ENCODE measurements around the gene ARHGEF4.

ARHGEF4 gene

GRCh38 chr2:130878316-130878715, 41.6 kb downstream of the ARHGEF4 start:
- no peak overlapping the region for H3K9ac ChIP-seq (ENCODE audit: low read length)
- H3F3A ChIP-seq (ENCODE audit: insufficient read depth, low read length) = no peaks in the 10 kb centered on the region
- no peak overlapping the region for H2AFZ ChIP-seq (ENCODE audit: low read length)
- H3K79me2 ChIP-seq (ENCODE audit: low read length) = no peaks in the 10 kb centered on the region
- TF ChIP-seq EZH2phosphoT487 (IDR thresholded peaks at IDR 0.05; ENCODE audit: low read length) (no peak), CTCF (IDR thresholded peaks at IDR 0.05; ENCODE audit: low read length) (no peak), EZH2 (optimal IDR thresholded peaks at IDR 0.05; ENCODE audit: low read depth, low read length) (no peak)
- no peaks in the 10 kb centered on the region for H3K4me1 ChIP-seq (ENCODE audit: low read length)
- no peaks in the 10 kb centered on the region for H4K20me1 ChIP-seq (ENCODE audit: insufficient read depth, low read length)
- no peaks in the 10 kb centered on the region for H3K9me2 ChIP-seq (replicated peaks; ENCODE audit: insufficient read depth, low read length)
- H3K4me3 ChIP-seq (ENCODE audit: low read length) = no peak overlapping the region
- no peaks in the 10 kb centered on the region for H3K27me3 ChIP-seq (replicated peaks; ENCODE audit: insufficient read depth, low read length)
- no peak for DNase-seq
- no peaks in the 10 kb centered on the region for H3K36me3 ChIP-seq (replicated peaks; ENCODE audit: insufficient read depth, low read length)
- no peak overlapping the region for H3K27ac ChIP-seq (ENCODE audit: low read length)
- H3K4me2 ChIP-seq (ENCODE audit: low read depth, low read length) = no peak overlapping the region
- no peaks in the 10 kb centered on the region for H3K9me3 ChIP-seq (replicated peaks; ENCODE audit: insufficient read depth, low read length)

GRCh38 chr2:130878933-130879332, 42.2 kb downstream of the ARHGEF4 start:
- DNase-seq = no peak
- H3K4me2 ChIP-seq (ENCODE audit: low read depth, low read length) = no peak overlapping the region
- no peaks in the 10 kb centered on the region for H4K20me1 ChIP-seq (ENCODE audit: insufficient read depth, low read length)
- H3K27ac ChIP-seq (ENCODE audit: low read length) = no peak overlapping the region
- no peaks in the 10 kb centered on the region for H3K79me2 ChIP-seq (ENCODE audit: low read length)
- H3K9me2 ChIP-seq (replicated peaks; ENCODE audit: insufficient read depth, low read length) = no peaks in the 10 kb centered on the region
- no peak overlapping the region for H3K9ac ChIP-seq (ENCODE audit: low read length)
- no peak overlapping the region for H2AFZ ChIP-seq (ENCODE audit: low read length)
- H3K4me3 ChIP-seq (ENCODE audit: low read length) = no peak overlapping the region
- no peaks in the 10 kb centered on the region for H3K4me1 ChIP-seq (ENCODE audit: low read length)
- H3K27me3 ChIP-seq (replicated peaks; ENCODE audit: insufficient read depth, low read length) = no peaks in the 10 kb centered on the region
- H3F3A ChIP-seq (ENCODE audit: insufficient read depth, low read length) = no peaks in the 10 kb centered on the region
- TF ChIP-seq CTCF (IDR thresholded peaks at IDR 0.05; ENCODE audit: low read length) (no peak), EZH2phosphoT487 (IDR thresholded peaks at IDR 0.05; ENCODE audit: low read length) (no peak), EZH2 (optimal IDR thresholded peaks at IDR 0.05; ENCODE audit: low read depth, low read length) (no peak)
- H3K9me3 ChIP-seq (replicated peaks; ENCODE audit: insufficient read depth, low read length) = no peaks in the 10 kb centered on the region
- H3K36me3 ChIP-seq (replicated peaks; ENCODE audit: insufficient read depth, low read length) = no peaks in the 10 kb centered on the region

GRCh38 chr2:130882111-130882690, 45.5 kb downstream of the ARHGEF4 start:
- Histone ChIP-seq H2AFZ (ENCODE audit: low read length) (no peak overlapping the region), H3K4me2 (ENCODE audit: low read depth, low read length) (no peak overlapping the region), H3K27me3 (replicated peaks; ENCODE audit: insufficient read depth, low read length) (no peaks in the 10 kb centered on the region), H3F3A (ENCODE audit: insufficient read depth, low read length) (no peaks in the 10 kb centered on the region), H3K9ac (ENCODE audit: low read length) (no peak overlapping the region), H3K9me2 (replicated peaks; ENCODE audit: insufficient read depth, low read length) (no peaks in the 10 kb centered on the region), H3K36me3 (replicated peaks; ENCODE audit: insufficient read depth, low read length) (no peaks in the 10 kb centered on the region), H3K9me3 (replicated peaks; ENCODE audit: insufficient read depth, low read length) (no peaks in the 10 kb centered on the region), H3K4me3 (ENCODE audit: low read length) (no peak overlapping the region), H3K4me1 (ENCODE audit: low read length) (no peaks in the 10 kb centered on the region), H3K27ac (ENCODE audit: low read length) (no peak overlapping the region), H3K79me2 (ENCODE audit: low read length) (no peaks in the 10 kb centered on the region), H4K20me1 (ENCODE audit: insufficient read depth, low read length) (no peaks in the 10 kb centered on the region)
- no peak for TF ChIP-seq EZH2phosphoT487 (IDR thresholded peaks at IDR 0.05; ENCODE audit: low read length)
- TF ChIP-seq CTCF (IDR thresholded peaks at IDR 0.05; ENCODE audit: low read length) = no peak
- no peak for TF ChIP-seq EZH2 (optimal IDR thresholded peaks at IDR 0.05; ENCODE audit: low read depth, low read length)
- DNase-seq = no peak
